Gastrocnemius medialis (tissue), 4 donors: ENCODE results near the gene CEACAM21. TPM values are rescaled to one million over a fixed set of nuclear protein-coding genes. Genes with fewer than 3 reads are reported as not detected.

Experiments
- ATAC-seq, 2 donors: fragments of 150-250 bp; one replicate each; pipeline ENCODE4 v1.9.1; 2016
- DNase-seq, 2 donors: peaks; one replicate each; pipeline ENCODE4 v3.0.0-alpha.2; 2019
- H3K27ac ChIP-seq, 4 donors: fragments of 200-600 bp; sonication (generic); 1 replicate in 1 of 4; 2 replicates in 3 of 4; pipeline ENCODE4 v1.5.1; 2016 to 2018; ENCODE audit warnings: mild to moderate bottlenecking in 2 of 4, moderate library complexity in 1 of 4
- H3K27me3 ChIP-seq, 3 donors: fragments of 200-600 bp; sonication (generic) in 2 of 3; 1 replicate in 1 of 3; 2 replicates in 2 of 3; pipeline versions ENCODE4 v1.5.1 to v1.6.0; 2016 to 2019; ENCODE audit warnings: mild to moderate bottlenecking in 1 of 3, moderate library complexity in 1 of 3
- H3K36me3 ChIP-seq, 2 donors: fragments of 200-600 bp; sonication (generic) in 1 of 2; one replicate each; pipeline ENCODE4 v1.5.1; 2017 to 2018
- H3K4me1 ChIP-seq, 2 donors: fragments of 200-600 bp; sonication (generic) in 1 of 2; one replicate each; pipeline ENCODE4 v1.5.1; 2016 to 2017; ENCODE audit warnings: mild to moderate bottlenecking in 2 of 2
- H3K4me3 ChIP-seq, 4 donors: fragments of 200-600 bp; sonication (generic) in 3 of 4; 1 replicate in 1 of 4; 2 replicates in 3 of 4; pipeline ENCODE4 v1.5.1; 2016 to 2019; ENCODE audit warnings: mild to moderate bottlenecking in 2 of 4
- H3K9me3 ChIP-seq, 3 donors: fragments of 200-600 bp; sonication (generic) in 2 of 3; 1 replicate in 1 of 3; 2 replicates in 2 of 3; pipeline ENCODE4 v1.5.1; 2016 to 2019
- CTCF ChIP-seq, 5 experiments: fragments of 450-650 bp in 3 of 5; fragments of 200-600 bp in 2 of 5; sonication (generic) in 2 of 5; IDR thresholded peaks in 4 of 5; conservative IDR thresholded peaks in 1 of 5; 1 replicate in 4 of 5; 2 replicates in 1 of 5; pipeline ENCODE4 v1.5.1; 2016 to 2019; ENCODE audit warnings: antibody characterized with exemption in 5 of 5, mild to moderate bottlenecking in 3 of 5, moderate library complexity in 3 of 5
- POLR2A ChIP-seq, 2 donors: fragments of 450-650 bp; IDR thresholded peaks; one replicate each; pipeline ENCODE4 v1.6.1; 2017; ENCODE audit warnings: antibody characterized with exemption in 2 of 2, mild to moderate bottlenecking in 2 of 2, moderate library complexity in 2 of 2
- in situ Hi-C, 4 donors: fragments of 200-750 bp; cut with MboI; loops; one replicate each; pipeline versions ENCODE4 v1.15.0 to v1.8.0; 2017; ENCODE audit warnings: low sequenced_read_pairs in 4 of 4
- intact Hi-C: fragments of 100-400 bp; cut with DNase I; formaldehyde crosslinking; loops from one replicate; pipeline ENCODE4 v1.15.1; 2023; ENCODE audit warnings: low total_unique reads
- total RNA-seq, 4 donors: library from RNA; depleted of rRNA; stranded (reverse); fragments of >200 nt; gene quantifications; one replicate each; pipeline versions ENCODE4 v1.1.0 to v1.2.3, GENCODE V29; 2016

Gene CEACAM21
- total RNA-seq, 4 donors from 2014 or later: 0.49 TPM; not detected in 3

- H3K27me3 ChIP-seq: no peaks in the 10 kb centered on the region
- ATAC-seq (no peak), DNase-seq (no peak)
- no peaks in the 10 kb centered on the region for H3K36me3 ChIP-seq
- no peaks in the 10 kb centered on the region for H3K9me3 ChIP-seq
- in situ Hi-C loops: no loop called here
- no peak overlapping the region for H3K4me3 ChIP-seq
- no peaks in the 10 kb centered on the region for H3K4me1 ChIP-seq
- no peak for TF ChIP-seq CTCF (IDR thresholded peaks at IDR 0.05 in 4 of 5, conservative IDR thresholded peaks at IDR 0.05 in 1 of 5)
- TF ChIP-seq POLR2A (IDR thresholded peaks at IDR 0.05): no peak
- no peak overlapping the region for H3K27ac ChIP-seq
- intact Hi-C loops: no loop called here
These were observed 45.3 kb downstream of the CEACAM21 start for GRCh38 chr19:41621226-41621625.

- no peaks in the 10 kb centered on the region for H3K27me3 ChIP-seq
- H3K4me3 ChIP-seq: no peak overlapping the region
- no peaks in the 10 kb centered on the region for H3K36me3 ChIP-seq
- no peak overlapping the region for H3K27ac ChIP-seq
- no peak for ATAC-seq
- no peak for TF ChIP-seq POLR2A (IDR thresholded peaks at IDR 0.05)
- no peak for TF ChIP-seq CTCF (IDR thresholded peaks at IDR 0.05 in 4 of 5, conservative IDR thresholded peaks at IDR 0.05 in 1 of 5)
- H3K9me3 ChIP-seq: no peaks in the 10 kb centered on the region
- in situ Hi-C loops: no loop called here
- no peak for DNase-seq
- no peaks in the 10 kb centered on the region for H3K4me1 ChIP-seq
- intact Hi-C loops: no loop called here
These were observed 45.7 kb downstream of the CEACAM21 start for GRCh38 chr19:41621654-41622053.

GRCh38 chr19:41623360-41623759 is 47.4 kb downstream of the CEACAM21 start:
- Histone ChIP-seq H3K27ac (no peak overlapping the region), H3K9me3 (no peaks in the 10 kb centered on the region), H3K4me1 (no peaks in the 10 kb centered on the region), H3K4me3 (no peak overlapping the region), H3K27me3 (no peaks in the 10 kb centered on the region), H3K36me3 (no peaks in the 10 kb centered on the region)
- ATAC-seq (no peak), DNase-seq (no peak)
- intact Hi-C loops: no loop called here
- in situ Hi-C loops: no loop called here
- TF ChIP-seq CTCF (IDR thresholded peaks at IDR 0.05 in 4 of 5, conservative IDR thresholded peaks at IDR 0.05 in 1 of 5): no peak
- no peak for TF ChIP-seq POLR2A (IDR thresholded peaks at IDR 0.05)

- no peak overlapping the region for H3K4me3 ChIP-seq
- intact Hi-C loops (no loop called here), in situ Hi-C loops (no loop called here)
- H3K4me1 ChIP-seq: no peaks in the 10 kb centered on the region
- H3K9me3 ChIP-seq: no peaks in the 10 kb centered on the region
- H3K27ac ChIP-seq: no peak overlapping the region
- H3K27me3 ChIP-seq: no peaks in the 10 kb centered on the region
- ATAC-seq (no peak), DNase-seq (no peak)
- TF ChIP-seq CTCF (IDR thresholded peaks at IDR 0.05 in 4 of 5, conservative IDR thresholded peaks at IDR 0.05 in 1 of 5) (no peak), POLR2A (IDR thresholded peaks at IDR 0.05) (no peak)
- no peaks in the 10 kb centered on the region for H3K36me3 ChIP-seq
These were observed 48.5 kb downstream of the CEACAM21 start for GRCh38 chr19:41624515-41624914.

GRCh38 chr19:41624937-41625336 is 49.0 kb downstream of the CEACAM21 start:
- no peak for TF ChIP-seq POLR2A (IDR thresholded peaks at IDR 0.05)
- TF ChIP-seq CTCF (IDR thresholded peaks at IDR 0.05 in 4 of 5, conservative IDR thresholded peaks at IDR 0.05 in 1 of 5): no peak
- Histone ChIP-seq H3K4me1 (no peaks in the 10 kb centered on the region), H3K9me3 (no peaks in the 10 kb centered on the region), H3K36me3 (no peaks in the 10 kb centered on the region), H3K27me3 (no peaks in the 10 kb centered on the region), H3K4me3 (no peak overlapping the region), H3K27ac (no peak overlapping the region)
- intact Hi-C loops (no loop called here), in situ Hi-C loops (no loop called here)
- ATAC-seq (no peak), DNase-seq (no peak)
